ENCODE measurements around the gene SIGLEC7.
A peak's percentile ranks its signal among the peaks of the same experiment; 100 is the strongest.
"Not testable (repeated sequence)": the region's sequence is repeated elsewhere in the genome, so short reads cannot be mapped to it uniquely, and the experiment has no call there.

Gene SIGLEC7

DNA sequence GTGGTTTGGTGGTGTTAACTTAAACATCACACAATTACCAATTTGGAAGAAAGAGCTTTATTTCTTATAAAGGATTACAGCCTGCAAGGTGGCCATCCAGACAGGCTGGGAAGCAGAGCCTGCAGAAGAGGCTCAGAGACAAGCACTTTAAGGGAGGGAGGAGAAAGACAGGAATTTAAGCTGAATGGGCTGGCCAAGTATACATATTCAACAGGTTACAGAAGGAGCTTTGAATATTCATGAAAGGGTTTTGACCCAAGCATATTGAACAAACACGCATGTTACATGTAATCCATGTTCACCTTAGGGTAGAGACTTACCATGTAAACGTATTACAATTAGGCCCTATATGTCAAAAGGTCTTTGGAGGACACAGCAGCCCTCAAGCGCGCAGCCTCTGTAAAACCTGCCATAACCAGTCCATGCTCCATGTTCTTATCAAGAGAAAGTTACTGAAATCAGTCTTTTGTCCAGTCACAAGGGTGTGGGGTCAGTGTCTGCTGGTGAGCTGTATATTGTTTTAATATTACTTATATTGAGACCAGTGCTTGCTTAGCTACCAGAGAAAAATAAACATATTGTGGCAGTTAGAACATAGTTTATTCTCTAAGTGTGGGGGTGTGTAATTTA is 19.9 kb downstream of the SIGLEC7 start:
- no peaks in the 10 kb centered on the region for H3K9me3 ChIP-seq (ENCODE audit: control insufficient read depth, low read length)
- no peak overlapping the region for H3K27ac ChIP-seq (ENCODE audit: insufficient read depth, low read length, poor library complexity, severe bottlenecking)
- H3K4me3 ChIP-seq (ENCODE audit: insufficient read depth, low read depth, low read length, poor library complexity, severe bottlenecking), result no peak overlapping the region
- no peaks in the 10 kb centered on the region for H3K36me3 ChIP-seq (ENCODE audit: control insufficient read depth, insufficient read depth, low read length)
- H3K27me3 ChIP-seq (replicated peaks; ENCODE audit: control insufficient read depth, insufficient read depth, low read length, poor library complexity, severe bottlenecking), result no peaks in the 10 kb centered on the region
- no peak for DNase-seq
- H3K4me1 ChIP-seq (ENCODE audit: control insufficient read depth, insufficient read depth, low read length, poor library complexity, severe bottlenecking), result peaks cover under 1% of the 10 kb centered on the region

DNA sequence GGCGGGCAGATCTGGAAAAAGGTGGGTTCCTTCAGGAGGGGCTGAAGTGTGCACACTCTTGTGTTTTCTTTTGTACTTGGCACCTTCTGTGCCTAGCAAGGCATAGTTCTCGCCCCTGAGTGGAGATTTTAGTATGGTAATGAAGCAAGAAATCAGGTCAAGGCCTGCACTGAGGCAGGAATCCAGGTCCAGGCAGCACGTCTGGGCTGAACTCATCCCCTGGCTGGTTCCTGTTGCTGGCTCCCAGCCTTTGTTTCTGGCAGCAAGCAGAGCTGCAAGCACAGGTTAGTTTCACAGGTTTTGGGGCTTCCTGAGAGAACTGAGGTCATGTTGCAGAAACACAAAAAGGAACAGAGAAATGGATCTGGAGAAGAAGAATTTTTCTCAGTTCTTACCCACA is 21.2 kb downstream of the SIGLEC7 start:
- H3K4me3 ChIP-seq (ENCODE audit: insufficient read depth, low read depth, low read length, poor library complexity, severe bottlenecking), result no peak overlapping the region
- no peaks in the 10 kb centered on the region for H3K9me3 ChIP-seq (ENCODE audit: control insufficient read depth, low read length)
- no peaks in the 10 kb centered on the region for H3K36me3 ChIP-seq (ENCODE audit: control insufficient read depth, insufficient read depth, low read length)
- no peak for DNase-seq
- no peaks in the 10 kb centered on the region for H3K27me3 ChIP-seq (replicated peaks; ENCODE audit: control insufficient read depth, insufficient read depth, low read length, poor library complexity, severe bottlenecking)
- no peak overlapping the region for H3K27ac ChIP-seq (ENCODE audit: insufficient read depth, low read length, poor library complexity, severe bottlenecking)
- H3K4me1 ChIP-seq (ENCODE audit: control insufficient read depth, insufficient read depth, low read length, poor library complexity, severe bottlenecking), result peaks cover 9% of the 10 kb centered on the region

DNA sequence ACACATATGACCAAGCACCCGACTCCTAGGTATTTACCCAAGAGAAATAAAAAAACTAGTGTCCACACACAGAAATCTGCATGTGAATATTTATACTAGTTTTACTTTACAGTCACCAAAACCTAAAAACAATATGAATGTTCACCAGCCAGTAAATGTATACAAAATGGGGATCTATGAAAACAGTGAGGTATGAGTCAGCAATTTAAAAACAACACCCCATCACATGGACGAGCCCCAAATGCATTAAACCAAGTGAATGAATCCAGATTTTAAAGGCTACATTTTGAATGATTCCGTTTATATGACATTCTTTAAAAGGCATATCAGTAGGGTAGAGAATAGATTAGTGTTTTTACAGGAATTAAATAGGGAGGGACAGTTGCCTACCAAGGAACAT is 22.1 kb downstream of the SIGLEC7 start:
- no peak overlapping the region for H3K27ac ChIP-seq (ENCODE audit: insufficient read depth, low read length, poor library complexity, severe bottlenecking)
- peaks cover 9% of the 10 kb centered on the region for H3K4me1 ChIP-seq (ENCODE audit: control insufficient read depth, insufficient read depth, low read length, poor library complexity, severe bottlenecking)
- no peaks in the 10 kb centered on the region for H3K27me3 ChIP-seq (replicated peaks; ENCODE audit: control insufficient read depth, insufficient read depth, low read length, poor library complexity, severe bottlenecking)
- no peak overlapping the region for H3K4me3 ChIP-seq (ENCODE audit: insufficient read depth, low read depth, low read length, poor library complexity, severe bottlenecking)
- DNase-seq, result no peak
- no peaks in the 10 kb centered on the region for H3K9me3 ChIP-seq (ENCODE audit: control insufficient read depth, low read length)
- H3K36me3 ChIP-seq (ENCODE audit: control insufficient read depth, insufficient read depth, low read length), result no peaks in the 10 kb centered on the region

DNA sequence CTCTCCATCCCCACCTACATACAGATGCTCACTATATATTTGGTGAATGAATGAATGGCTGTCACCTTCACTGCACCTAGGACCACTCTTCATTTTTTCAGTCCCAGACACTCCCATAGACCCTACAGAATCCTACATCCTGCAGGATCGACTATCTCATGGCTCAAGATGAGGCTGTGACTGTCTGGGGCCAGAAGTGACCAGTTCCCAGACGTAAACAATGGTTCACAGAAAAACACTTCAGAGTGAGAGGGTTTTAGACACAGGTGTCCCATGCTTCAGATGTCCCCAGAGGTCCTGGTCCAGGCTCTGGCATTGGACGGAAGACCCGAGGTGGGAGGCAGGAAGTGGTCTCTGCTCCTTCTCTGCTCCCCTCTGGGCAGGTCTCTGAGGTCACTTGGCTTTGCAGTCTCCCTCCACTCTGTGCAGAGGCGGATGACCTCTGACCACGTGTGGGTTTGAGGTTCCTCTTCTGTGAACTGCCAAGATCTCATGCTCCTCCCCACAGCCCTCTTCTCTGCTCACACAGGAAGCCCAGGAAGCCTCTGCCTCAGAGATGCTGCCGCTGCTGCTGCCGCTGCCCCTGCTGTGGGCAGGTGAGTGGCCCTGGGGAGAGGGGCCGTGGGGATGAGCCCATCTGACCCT is 24.9 kb downstream of the SIGLEC7 start:
- H3K9me3 ChIP-seq (ENCODE audit: control insufficient read depth, low read length), result no peaks in the 10 kb centered on the region
- peaks cover 8% of the 10 kb centered on the region for H3K27me3 ChIP-seq (replicated peaks; ENCODE audit: control insufficient read depth, insufficient read depth, low read length, poor library complexity, severe bottlenecking)
- no peak overlapping the region for H3K4me3 ChIP-seq (ENCODE audit: insufficient read depth, low read depth, low read length, poor library complexity, severe bottlenecking)
- DNase-seq, result no peak
- peaks cover 9% of the 10 kb centered on the region for H3K4me1 ChIP-seq (ENCODE audit: control insufficient read depth, insufficient read depth, low read length, poor library complexity, severe bottlenecking)
- no peaks in the 10 kb centered on the region for H3K36me3 ChIP-seq (ENCODE audit: control insufficient read depth, insufficient read depth, low read length)
- no peak overlapping the region for H3K27ac ChIP-seq (ENCODE audit: insufficient read depth, low read length, poor library complexity, severe bottlenecking)

DNA sequence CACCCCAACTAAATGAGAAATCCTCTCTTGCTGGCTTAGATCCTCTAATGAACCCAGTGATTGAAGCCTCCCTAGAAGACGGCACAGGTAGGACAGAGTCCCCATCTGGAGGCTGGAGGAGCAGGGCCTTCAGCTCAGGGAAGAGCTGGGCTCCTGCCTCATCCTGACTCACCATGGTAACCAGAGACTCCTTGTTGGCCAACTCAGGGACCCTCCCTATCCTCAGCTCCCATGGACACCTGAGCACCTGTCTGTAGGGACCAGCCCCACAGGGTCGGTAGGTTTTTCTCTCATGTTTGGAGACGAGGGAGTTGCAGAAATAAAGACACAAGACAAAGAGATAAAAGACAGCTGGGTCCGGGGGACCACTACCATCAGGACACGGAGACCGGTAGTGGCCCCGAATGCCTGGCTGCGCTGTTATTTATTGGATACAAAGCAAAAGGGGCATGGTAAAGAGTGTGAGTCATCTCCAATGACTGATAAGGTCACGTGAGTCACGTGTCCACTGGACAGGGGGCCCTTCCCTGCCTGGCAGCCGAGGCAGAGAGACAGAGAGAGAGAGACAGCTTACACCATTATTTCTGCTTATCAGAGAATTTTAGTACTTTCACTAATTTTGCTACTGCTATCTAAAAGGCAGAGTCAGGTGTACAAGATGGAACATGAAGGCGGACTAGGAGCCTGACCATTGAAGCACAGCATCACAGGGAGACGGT is 26.6 kb downstream of the SIGLEC7 start:
- Histone ChIP-seq H3K4me3 (ENCODE audit: insufficient read depth, low read depth, low read length, poor library complexity, severe bottlenecking) (no peak overlapping the region), H3K36me3 (ENCODE audit: control insufficient read depth, insufficient read depth, low read length) (no peaks in the 10 kb centered on the region), H3K4me1 (ENCODE audit: control insufficient read depth, insufficient read depth, low read length, poor library complexity, severe bottlenecking) (peaks cover 9% of the 10 kb centered on the region), H3K27me3 (replicated peaks; ENCODE audit: control insufficient read depth, insufficient read depth, low read length, poor library complexity, severe bottlenecking) (peaks cover 9% of the 10 kb centered on the region), H3K27ac (ENCODE audit: insufficient read depth, low read length, poor library complexity, severe bottlenecking) (no peak overlapping the region), H3K9me3 (ENCODE audit: control insufficient read depth, low read length) (no peaks in the 10 kb centered on the region)
- no peak for DNase-seq

DNA sequence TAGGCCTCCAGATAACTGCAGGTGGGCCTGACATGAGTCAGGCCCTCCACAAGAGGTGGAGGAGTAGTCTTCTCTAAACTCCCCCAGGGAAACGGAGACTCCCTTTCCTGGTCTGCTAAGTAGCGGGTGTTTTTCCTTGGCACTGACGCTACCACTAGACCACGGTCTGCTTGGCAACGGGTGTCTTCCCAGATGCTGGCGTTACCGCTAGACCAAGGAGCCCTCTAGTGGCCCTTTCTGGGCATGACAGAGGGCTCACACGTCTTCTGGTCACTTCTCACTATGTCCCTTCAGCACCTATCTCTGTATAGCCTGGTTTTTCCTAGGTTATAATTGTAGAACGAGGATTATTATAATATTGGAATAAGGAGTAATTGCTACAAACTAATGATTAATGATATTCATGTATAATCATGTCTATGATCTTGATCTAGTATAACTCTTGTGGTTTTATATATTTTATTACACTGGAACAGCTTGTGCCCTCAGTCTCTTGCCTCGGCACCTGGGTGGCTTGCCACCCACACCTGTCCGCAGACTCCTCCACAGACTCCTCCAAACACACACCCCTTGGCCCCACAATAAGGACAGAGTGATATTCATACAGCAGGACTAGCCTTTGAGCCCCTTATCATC is 27.3 kb downstream of the SIGLEC7 start:
- not testable (repeated sequence) for H3K27me3 ChIP-seq (replicated peaks; ENCODE audit: control insufficient read depth, insufficient read depth, low read length, poor library complexity, severe bottlenecking); H3K9me3 ChIP-seq (ENCODE audit: control insufficient read depth, low read length); H3K4me3 ChIP-seq (ENCODE audit: insufficient read depth, low read depth, low read length, poor library complexity, severe bottlenecking); H3K27ac ChIP-seq (ENCODE audit: insufficient read depth, low read length, poor library complexity, severe bottlenecking); H3K36me3 ChIP-seq (ENCODE audit: control insufficient read depth, insufficient read depth, low read length); H3K4me1 ChIP-seq (ENCODE audit: control insufficient read depth, insufficient read depth, low read length, poor library complexity, severe bottlenecking)
- peak in 2 of 3 donors; percentile 28 to 38 for DNase-seq

DNA sequence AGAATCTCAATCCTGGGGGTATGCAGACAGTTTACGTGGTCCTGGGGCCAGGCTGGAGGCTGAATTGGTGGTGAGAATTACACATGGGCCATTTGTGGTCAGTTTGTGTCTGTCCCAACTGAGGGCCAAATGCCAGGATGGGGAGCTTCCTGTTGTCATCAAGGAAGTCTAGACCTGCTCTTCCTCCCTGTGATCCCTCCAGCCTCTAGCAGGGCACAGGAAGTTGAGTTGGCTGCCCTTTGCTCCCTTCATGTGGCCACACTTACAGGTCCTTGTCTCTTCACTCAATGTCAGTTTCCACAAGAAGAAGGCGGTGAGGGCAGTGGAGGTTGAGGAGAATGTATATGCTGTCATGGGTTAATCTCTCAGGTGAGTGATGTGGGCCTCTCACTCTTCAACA is 30.1 kb downstream of the SIGLEC7 start:
- Histone ChIP-seq H3K9me3 (ENCODE audit: control insufficient read depth, low read length) (no peaks in the 10 kb centered on the region), H3K27ac (ENCODE audit: insufficient read depth, low read length, poor library complexity, severe bottlenecking) (no peak overlapping the region), H3K27me3 (replicated peaks; ENCODE audit: control insufficient read depth, insufficient read depth, low read length, poor library complexity, severe bottlenecking) (peaks cover 9% of the 10 kb centered on the region), H3K4me3 (ENCODE audit: insufficient read depth, low read depth, low read length, poor library complexity, severe bottlenecking) (no peak overlapping the region), H3K4me1 (ENCODE audit: control insufficient read depth, insufficient read depth, low read length, poor library complexity, severe bottlenecking) (peaks cover 6% of the 10 kb centered on the region), H3K36me3 (ENCODE audit: control insufficient read depth, insufficient read depth, low read length) (no peaks in the 10 kb centered on the region)
- DNase-seq, result no peak

DNA sequence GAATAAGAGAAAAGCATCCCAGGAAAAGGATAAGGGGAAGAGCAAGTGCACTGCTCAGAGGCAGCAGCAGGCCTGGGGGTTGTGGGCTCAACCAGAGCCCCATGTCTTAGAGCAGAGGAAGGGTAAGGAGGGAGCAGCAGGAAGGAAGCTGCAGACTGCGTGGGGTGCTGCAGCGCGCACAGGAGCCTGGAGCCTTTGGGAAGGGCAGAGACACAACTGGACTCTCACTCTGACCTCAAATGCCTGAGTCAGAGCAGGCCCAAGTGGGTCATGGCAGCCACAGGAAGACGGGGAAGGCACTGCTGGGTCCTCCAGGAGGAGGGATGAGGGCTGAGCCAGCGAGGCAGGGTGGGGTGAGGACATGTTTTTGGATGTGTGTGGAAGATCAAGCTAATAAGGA is 31.6 kb downstream of the SIGLEC7 start:
- Histone ChIP-seq H3K27me3 (replicated peaks; ENCODE audit: control insufficient read depth, insufficient read depth, low read length, poor library complexity, severe bottlenecking) (peaks cover 9% of the 10 kb centered on the region), H3K4me1 (ENCODE audit: control insufficient read depth, insufficient read depth, low read length, poor library complexity, severe bottlenecking) (no peaks in the 10 kb centered on the region), H3K27ac (ENCODE audit: insufficient read depth, low read length, poor library complexity, severe bottlenecking) (no peak overlapping the region), H3K36me3 (ENCODE audit: control insufficient read depth, insufficient read depth, low read length) (no peaks in the 10 kb centered on the region), H3K4me3 (ENCODE audit: insufficient read depth, low read depth, low read length, poor library complexity, severe bottlenecking) (no peak overlapping the region), H3K9me3 (ENCODE audit: control insufficient read depth, low read length) (no peaks in the 10 kb centered on the region)
- DNase-seq, result no peak

DNA sequence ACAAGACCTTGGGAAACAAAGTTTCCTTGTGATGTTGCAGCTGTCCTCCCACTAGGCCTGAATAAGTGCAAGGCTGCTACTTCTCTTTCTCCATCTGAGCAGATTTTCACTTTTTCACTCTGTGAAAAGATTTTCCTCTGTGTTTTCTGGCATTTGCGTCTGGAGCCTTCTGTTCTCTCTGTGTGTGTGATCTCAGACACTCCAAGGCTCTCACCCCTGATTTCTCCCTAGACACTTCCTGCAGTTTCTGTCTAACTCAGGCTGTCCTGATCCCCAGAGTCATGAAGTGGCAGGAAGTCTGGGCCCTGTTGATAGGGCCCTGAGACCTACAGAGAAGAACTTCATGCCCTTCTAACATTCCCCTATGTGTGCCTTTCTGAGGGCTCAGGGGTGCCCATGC is 37.2 kb downstream of the SIGLEC7 start:
- Histone ChIP-seq H3K27me3 (replicated peaks; ENCODE audit: control insufficient read depth, insufficient read depth, low read length, poor library complexity, severe bottlenecking) (peaks cover 3% of the 10 kb centered on the region), H3K4me3 (ENCODE audit: insufficient read depth, low read depth, low read length, poor library complexity, severe bottlenecking) (no peak overlapping the region)

DNA sequence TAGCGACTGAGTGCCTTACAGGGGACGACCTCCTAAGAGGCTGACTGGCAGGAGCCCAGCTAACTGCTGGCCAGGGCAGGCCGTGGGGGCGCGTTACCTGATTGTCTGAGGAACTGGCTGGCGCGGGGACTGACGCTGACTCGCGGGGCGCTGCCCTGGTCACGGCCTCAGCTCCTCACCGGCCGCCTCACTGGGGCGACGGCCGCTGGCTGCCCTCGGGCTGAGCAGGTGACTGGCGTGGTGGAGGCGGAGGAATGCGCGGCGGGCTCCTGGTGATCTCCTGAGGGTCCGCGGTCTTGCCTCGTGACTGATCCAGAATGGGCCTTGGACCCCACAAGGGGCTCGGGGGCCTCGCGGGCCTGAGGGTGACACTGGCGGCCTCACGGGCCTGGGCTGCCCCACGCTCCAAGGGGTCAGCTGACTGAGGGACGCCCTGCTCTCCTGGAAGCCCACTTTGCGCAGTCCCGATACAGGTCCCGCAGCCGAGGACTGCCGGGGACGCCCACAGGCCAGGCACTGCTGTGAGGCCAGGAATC is 39.3 kb downstream of the SIGLEC7 start:
- H3K4me3 ChIP-seq (ENCODE audit: insufficient read depth, low read depth, low read length, poor library complexity, severe bottlenecking), result no peak overlapping the region
- no peak overlapping the region for H3K27ac ChIP-seq (ENCODE audit: insufficient read depth, low read length, poor library complexity, severe bottlenecking)
- peaks cover 3% of the 10 kb centered on the region for H3K27me3 ChIP-seq (replicated peaks; ENCODE audit: control insufficient read depth, insufficient read depth, low read length, poor library complexity, severe bottlenecking)
- no peaks in the 10 kb centered on the region for H3K36me3 ChIP-seq (ENCODE audit: control insufficient read depth, insufficient read depth, low read length)
- H3K4me1 ChIP-seq (ENCODE audit: control insufficient read depth, insufficient read depth, low read length, poor library complexity, severe bottlenecking), result no peaks in the 10 kb centered on the region
- no peaks in the 10 kb centered on the region for H3K9me3 ChIP-seq (ENCODE audit: control insufficient read depth, low read length)
- DNase-seq, result no peak

More for the DNA sequence above, 37.2 kb downstream of the SIGLEC7 start:
- Histone ChIP-seq H3K36me3 (ENCODE audit: control insufficient read depth, insufficient read depth, low read length) (no peaks in the 10 kb centered on the region), H3K9me3 (ENCODE audit: control insufficient read depth, low read length) (no peaks in the 10 kb centered on the region), H3K27ac (ENCODE audit: insufficient read depth, low read length, poor library complexity, severe bottlenecking) (no peak overlapping the region), H3K4me1 (ENCODE audit: control insufficient read depth, insufficient read depth, low read length, poor library complexity, severe bottlenecking) (no peaks in the 10 kb centered on the region)
- DNase-seq, result no peak

All from effector memory CD4-positive, alpha-beta T cell (primary cell).